HG02840 (cell line): ENCODE results near the gene FAM219B.

Experiments used
- ATAC-seq: cut with Tn5 transposase; IDR thresholded peaks from one replicate; pipeline ENCODE4 v1.9.1; 2021; ENCODE audit warnings: mild to moderate bottlenecking, moderate library complexity, moderate number of reproducible peaks; ENCODE audit not compliant: unreplicated experiment, low FRiP score

Gene FAM219B

GRCh38 chr15:74854453-74855022 lies 52.1 kb downstream of the FAM219B start:
- ATAC-seq = no peak

- no peak for ATAC-seq
These were observed 54.7 kb downstream of the FAM219B start for GRCh38 chr15:74851960-74852359.

DNA sequence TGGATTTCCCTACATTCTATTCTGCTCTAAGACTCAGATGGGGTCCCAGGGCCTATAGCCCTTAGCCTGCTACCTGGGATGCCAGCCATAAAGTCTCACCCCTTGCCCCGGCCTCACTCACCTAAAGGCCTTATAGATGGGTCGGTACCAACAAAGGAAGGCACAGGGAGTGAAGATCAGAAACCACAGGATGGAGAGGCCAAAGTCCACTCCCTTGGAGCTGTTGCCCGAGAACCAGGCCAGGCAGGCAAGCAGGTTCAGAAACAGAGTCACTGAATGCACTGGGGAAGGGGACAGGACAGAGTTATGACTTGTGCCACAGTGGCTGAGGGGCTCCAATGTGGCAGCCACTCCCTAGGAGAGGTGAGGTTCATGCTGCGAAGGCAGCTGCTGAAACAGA lies 56.3 kb downstream of the FAM219B start:
- ATAC-seq = no peak
